ENCODE measurements around the gene UMAD1. TPM values are rescaled to one million over a fixed set of nuclear protein-coding genes. Genes with fewer than 3 reads are reported as not detected.

Gene UMAD1
- total and polyA plus RNA-seq, 2 donors (not counting 3 experiments of a cell fraction or from before 2014, with no cell fraction given) = 5.6 to 6.6 TPM

DNA sequence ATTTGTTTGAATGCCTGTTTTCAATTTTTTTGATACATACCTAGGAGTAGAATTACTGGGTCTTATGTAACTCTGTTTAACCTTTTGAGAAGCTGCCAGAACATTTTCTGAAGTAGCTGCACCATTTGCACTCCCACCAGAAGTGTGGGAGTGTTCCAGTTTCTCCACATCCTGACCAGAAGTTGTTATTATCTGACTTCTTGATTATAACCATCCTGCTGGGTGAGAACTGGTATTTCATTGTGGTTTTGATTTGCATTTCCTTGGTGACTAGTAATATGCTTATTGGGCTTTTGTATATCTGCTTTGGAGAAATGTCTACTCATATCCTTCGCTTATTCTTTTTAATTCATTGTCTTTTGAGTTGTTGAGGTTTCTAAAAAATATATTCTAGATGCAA lies 210.8 kb downstream of the UMAD1 start:
- H3K79me2 ChIP-seq (ENCODE audit: control insufficient read depth, insufficient read depth, low read length) = no peaks in the 10 kb centered on the region
- H3K36me3 ChIP-seq (ENCODE audit: control insufficient read depth in 2 of 2, extremely low read depth in 1 of 2, insufficient read depth in 2 of 2, low read length in 2 of 2) = no peaks in the 10 kb centered on the region

GRCh38 chr7:7851991-7852390 lies 211.4 kb downstream of the UMAD1 start:
- dilution Hi-C loops (cut with MboI; ENCODE audit: extremely low pct_ligation_motif_present, low sequenced_read_pairs) = no loop called here
- ChIA-PET CTCF (no interaction called here), POLR2A (no interaction called here)

More for the DNA sequence above, 210.8 kb downstream of the UMAD1 start:
- dilution Hi-C loops (cut with MboI; ENCODE audit: extremely low pct_ligation_motif_present, low sequenced_read_pairs) (no loop called here), intact Hi-C loops (cut with micrococcal nuclease) (no loop called here)
- CTCF ChIA-PET = no interaction called here
- Histone ChIP-seq H3K4me2 (ENCODE audit: insufficient read depth, low read length) (no peak overlapping the region), H3K4me3 (replicated peaks in 1 of 3; ENCODE audit: insufficient read depth in 1 of 3, low read depth in 1 of 3, low read length in 3 of 3) (no peak overlapping the region), H4K20me1 (replicated peaks; ENCODE audit: control insufficient read depth, extremely low read depth, insufficient read depth, low read length) (no peaks in the 10 kb centered on the region), H3K9ac (replicated peaks; ENCODE audit: extremely low read depth, insufficient read depth, low read length) (no peak overlapping the region), H3K4me1 (ENCODE audit: control insufficient read depth, extremely low read depth, insufficient read depth, low read length) (no peaks in the 10 kb centered on the region), H2AFZ (ENCODE audit: low read depth, low read length) (no peak overlapping the region), H3K27ac (ENCODE audit: insufficient read depth, low read depth, low read length) (no peak overlapping the region), H3K27me3 (ENCODE audit: control insufficient read depth in 2 of 2, insufficient read depth in 2 of 2, low read length in 2 of 2) (no peaks in the 10 kb centered on the region), H3K9me3 (replicated peaks; ENCODE audit: control insufficient read depth, insufficient read depth, low read length) (peaks cover 2% of the 10 kb centered on the region), H3K9me1 (replicated peaks; ENCODE audit: control insufficient read depth, extremely low read depth, insufficient read depth, low read length) (no peaks in the 10 kb centered on the region)
- DNase-seq (ENCODE audit: low read depth, low spot score) = no peak
- no TSS peak for BruUV-seq (replicated peaks)
- POLR2A ChIA-PET = no interaction called here
- no peak for FAIRE-seq
- TF ChIP-seq EZH2 (IDR thresholded peaks at IDR 0.05; ENCODE audit: borderline replicate concordance, low read depth, low read length, severe bottlenecking) = no peak
- TF ChIP-seq JUN (IDR thresholded peaks at IDR 0.05; ENCODE audit: borderline replicate concordance, insufficient read depth, insufficient read length, low read depth) = no peak
- no peak for TF ChIP-seq POLR2AphosphoS5 (IDR thresholded peaks at IDR 0.05; ENCODE audit: insufficient read depth, low read depth, low read length)
- no peak for TF ChIP-seq POLR2A (IDR thresholded peaks at IDR 0.05; ENCODE audit: low read depth, low read length)
- no peak for TF ChIP-seq MAX (IDR thresholded peaks at IDR 0.05; ENCODE audit: insufficient read depth, insufficient read length)
- no peak for TF ChIP-seq GATA2 (IDR thresholded peaks at IDR 0.05; ENCODE audit: insufficient read depth, insufficient read length, low read depth, low read length)

More at GRCh38 chr7:7851991-7852390, 211.4 kb downstream of the UMAD1 start:
- Histone ChIP-seq H3K9me3 (replicated peaks; ENCODE audit: control insufficient read depth, insufficient read depth, low read length) (peaks cover 2% of the 10 kb centered on the region), H3K27ac (ENCODE audit: insufficient read depth, low read depth, low read length) (no peak overlapping the region), H3K27me3 (ENCODE audit: control insufficient read depth in 2 of 2, insufficient read depth in 2 of 2, low read length in 2 of 2) (no peaks in the 10 kb centered on the region), H3K4me3 (replicated peaks in 1 of 3; ENCODE audit: insufficient read depth in 1 of 3, low read depth in 1 of 3, low read length in 3 of 3) (no peak overlapping the region), H3K9ac (replicated peaks; ENCODE audit: extremely low read depth, insufficient read depth, low read length) (no peak overlapping the region), H3K4me1 (ENCODE audit: control insufficient read depth, extremely low read depth, insufficient read depth, low read length) (no peaks in the 10 kb centered on the region), H3K4me2 (ENCODE audit: insufficient read depth, low read length) (no peak overlapping the region), H3K9me1 (replicated peaks; ENCODE audit: control insufficient read depth, extremely low read depth, insufficient read depth, low read length) (no peaks in the 10 kb centered on the region), H3K36me3 (ENCODE audit: control insufficient read depth in 2 of 2, extremely low read depth in 1 of 2, insufficient read depth in 2 of 2, low read length in 2 of 2) (no peaks in the 10 kb centered on the region), H3K79me2 (ENCODE audit: control insufficient read depth, insufficient read depth, low read length) (no peaks in the 10 kb centered on the region), H4K20me1 (replicated peaks; ENCODE audit: control insufficient read depth, extremely low read depth, insufficient read depth, low read length) (no peaks in the 10 kb centered on the region), H2AFZ (ENCODE audit: low read depth, low read length) (no peak overlapping the region)
- FAIRE-seq (no peak), DNase-seq (ENCODE audit: low read depth, low spot score) (no peak)
- intact Hi-C loops (cut with micrococcal nuclease) = no loop called here
- TF ChIP-seq FOS (IDR thresholded peaks at IDR 0.05; ENCODE audit: borderline replicate concordance, insufficient read depth, low read length) (no peak), JUN (IDR thresholded peaks at IDR 0.05; ENCODE audit: borderline replicate concordance, insufficient read depth, insufficient read length, low read depth) (no peak), EZH2 (IDR thresholded peaks at IDR 0.05; ENCODE audit: borderline replicate concordance, low read depth, low read length, severe bottlenecking) (no peak), POLR2A (IDR thresholded peaks at IDR 0.05; ENCODE audit: low read depth, low read length) (no peak), GATA2 (IDR thresholded peaks at IDR 0.05; ENCODE audit: insufficient read depth, insufficient read length, low read depth, low read length) (no peak), MAX (IDR thresholded peaks at IDR 0.05; ENCODE audit: insufficient read depth, insufficient read length) (no peak)
- BruUV-seq (replicated peaks) = no TSS peak
